GM12874 (cell line): ENCODE data around the gene GPR158.

Source experiments
- CTCF ChIP-seq: IDR thresholded peaks from 2 replicates; pipeline ENCODE4 v1.5.1; 2011; ENCODE audit warnings: low read depth, mild to moderate bottlenecking, control low read depth, low read length, moderate library complexity; ENCODE audit not compliant: insufficient read depth

GPR158 gene

DNA sequence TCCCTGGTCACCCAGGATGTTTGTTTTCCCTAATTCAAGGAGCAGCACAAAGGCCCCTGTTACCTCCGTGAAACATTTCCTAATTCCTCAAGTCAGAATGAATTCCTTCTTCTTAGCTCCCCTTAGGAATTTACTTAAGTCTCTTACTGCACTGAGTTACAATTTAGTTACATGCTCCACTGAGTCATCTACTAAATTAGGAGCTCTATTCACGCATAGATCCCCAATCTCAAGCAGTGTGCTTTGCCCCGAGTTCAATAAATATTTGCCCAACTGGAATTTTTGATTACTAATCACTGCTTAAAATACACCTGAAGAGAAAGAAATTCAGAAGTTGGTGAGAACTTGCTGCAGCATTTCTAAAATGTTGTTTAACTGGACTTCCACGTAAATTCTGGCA lies 429.8 kb downstream of the GPR158 start:
- no peak for TF ChIP-seq CTCF

DNA sequence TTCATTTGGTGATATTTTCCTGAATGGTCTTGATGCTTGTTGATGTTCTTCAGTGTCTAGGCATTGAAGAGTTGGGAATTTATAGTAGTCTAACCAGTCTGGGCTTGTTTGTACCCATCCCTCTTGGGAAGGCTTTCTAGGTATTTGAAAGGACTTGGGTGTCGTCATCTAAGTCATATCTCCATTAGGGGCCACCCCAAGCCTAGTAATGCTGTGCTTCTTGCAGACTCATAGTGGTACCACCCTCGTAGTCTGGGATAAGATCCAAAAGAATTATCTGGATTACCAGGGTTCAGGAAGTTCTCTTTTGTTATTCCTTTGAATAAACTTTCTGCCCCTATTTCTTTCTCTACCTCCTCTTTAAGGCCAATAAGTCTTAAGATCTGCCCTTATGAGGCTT lies 439.9 kb downstream of the GPR158 start:
- no peak for TF ChIP-seq CTCF

GRCh38 chr10:25615926-25616325 lies 441.1 kb downstream of the GPR158 start:
- TF ChIP-seq CTCF = no peak

DNA sequence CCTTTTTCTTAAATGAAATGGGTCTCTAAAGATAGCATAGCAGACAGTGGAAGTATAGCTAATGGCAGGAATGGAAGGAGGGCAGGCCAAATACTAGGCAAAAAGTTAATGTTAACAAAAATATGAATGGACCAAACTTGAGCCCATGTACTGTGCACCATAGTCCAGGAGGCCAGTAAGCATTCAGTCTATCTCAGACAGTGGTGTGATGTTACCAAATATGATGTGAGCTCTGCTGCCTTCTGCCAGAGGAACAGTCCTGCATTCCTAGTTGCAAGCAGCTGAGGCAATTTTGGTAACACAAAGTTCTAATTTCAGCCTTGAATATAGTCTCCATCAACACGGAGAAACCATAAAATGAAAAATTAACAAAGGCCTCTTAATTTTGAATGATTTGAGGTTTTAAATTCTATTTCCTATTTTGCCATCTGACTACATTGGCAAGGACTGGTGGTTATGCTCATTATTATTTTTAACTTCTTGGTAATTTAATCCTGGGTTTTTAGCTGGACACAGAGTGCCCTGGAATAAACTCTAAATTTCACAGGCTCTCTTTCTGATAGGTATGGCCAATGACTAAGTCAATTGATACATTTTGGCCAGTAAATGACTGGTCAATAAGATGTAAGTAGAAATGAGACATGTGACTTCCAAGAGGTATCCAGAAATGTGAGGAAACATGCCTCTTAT lies 442.2 kb downstream of the GPR158 start:
- TF ChIP-seq CTCF = no peak

GRCh38 chr10:25627606-25628005 lies 452.8 kb downstream of the GPR158 start:
- TF ChIP-seq CTCF = no peak

GRCh38 chr10:25629333-25629732 lies 454.5 kb downstream of the GPR158 start:
- TF ChIP-seq CTCF = no peak

- TF ChIP-seq CTCF = no peak
Measured at GRCh38 chr10:25631471-25631870, 456.7 kb downstream of the GPR158 start.
